Tibial nerve (tissue), 4 donors: ENCODE measurements around the gene ADCY4. TPM values are rescaled to one million over a fixed set of nuclear protein-coding genes. Genes with fewer than 3 reads are reported as not detected.

Experiments
- DNase-seq, 2 donors: peaks; one replicate each; pipeline ENCODE4 v3.0.0-alpha.2; 2019; ENCODE audit warnings: low spot score in 2 of 2
- H3K27ac ChIP-seq, 4 donors: fragments of 200-600 bp; sonication (generic) in 3 of 4; one replicate each; pipeline ENCODE4 v1.5.1; 2017 to 2019; ENCODE audit warnings: mild to moderate bottlenecking in 1 of 4
- H3K27me3 ChIP-seq, 2 donors: fragments of 200-600 bp; sonication (generic) in 1 of 2; one replicate each; pipeline versions ENCODE4 v1.5.1 to v1.6.0; 2017 to 2019
- H3K36me3 ChIP-seq, 3 donors: fragments of 200-600 bp; sonication (generic); one replicate each; pipeline ENCODE4 v1.5.1; 2018 to 2019
- H3K4me1 ChIP-seq, 4 donors: fragments of 200-600 bp; sonication (generic) in 3 of 4; one replicate each; pipeline ENCODE4 v1.5.1; 2017 to 2019
- H3K4me3 ChIP-seq, 4 donors: fragments of 200-600 bp; sonication (generic) in 3 of 4; one replicate each; pipeline ENCODE4 v1.5.1; 2017 to 2019; ENCODE audit warnings: mild to moderate bottlenecking in 1 of 4, moderate library complexity in 1 of 4
- H3K9me3 ChIP-seq, 4 donors: fragments of 200-600 bp; sonication (generic) in 3 of 4; one replicate each; pipeline ENCODE4 v1.5.1; 2017 to 2019
- CTCF ChIP-seq, 5 experiments: fragments of 200-600 bp in 3 of 5; fragments of 450-650 bp in 2 of 5; sonication (generic) in 3 of 5; IDR thresholded peaks; one replicate each; pipeline ENCODE4 v1.5.1; 2016 to 2019; ENCODE audit warnings: antibody characterized with exemption in 5 of 5, mild to moderate bottlenecking in 3 of 5, moderate library complexity in 2 of 5
- EP300 ChIP-seq, 2 donors: sonication (generic); formaldehyde crosslinking; IDR thresholded peaks; one replicate each; pipeline ENCODE4 v1.6.1; 2017; ENCODE audit warnings: antibody characterized with exemption in 2 of 2, mild to moderate bottlenecking in 1 of 2
- POLR2A ChIP-seq, 2 donors: fragments of 450-650 bp; IDR thresholded peaks; one replicate each; pipeline ENCODE4 v1.6.1; 2017; ENCODE audit warnings: antibody characterized with exemption in 2 of 2, mild to moderate bottlenecking in 2 of 2, moderate library complexity in 2 of 2
- WGBS, 2 donors: methylation state at CpG; one replicate each; pipeline ENCODE4 v1.1.5; 2018; 5-methylcytosine and 5-hydroxymethylcytosine counted together
- total RNA-seq, 4 donors: library from RNA; depleted of rRNA; stranded (reverse); fragments of >200 nt; gene quantifications; one replicate each; pipeline ENCODE4 v1.1.0, GENCODE V29; 2016

Gene ADCY4
- total RNA-seq, 4 donors from 2014 or later = 32.0 to 68.1 (median 53.2) TPM

- H3K4me1 ChIP-seq = peaks cover 0 to 48% (median 11%) of the 10 kb centered on the region in 4 donors
Observed at GRCh38 chr14:24366413-24366720, 31.5 kb upstream of the ADCY4 start.

GRCh38 chr14:24365600-24366412, 30.9 kb upstream of the ADCY4 start:
- WGBS, 2 donors = 3 to 6% methylated on average over 27 to 28 of the region's 28 CpGs
- H3K9me3 ChIP-seq = no peaks in the 10 kb centered on the region
- H3K27ac ChIP-seq = peak overlapping the region; percentile 86 to 94 (median 90)
- H3K27me3 ChIP-seq = no peaks in the 10 kb centered on the region
- peak overlapping the region; percentile 45 to 63 (median 52) for H3K4me3 ChIP-seq
- H3K36me3 ChIP-seq = no peaks in the 10 kb centered on the region
- peaks cover 0 to 47% (median 11%) of the 10 kb centered on the region in 4 donors for H3K4me1 ChIP-seq
- peak; percentile 72 to 96 (median 86) for TF ChIP-seq CTCF (IDR thresholded peaks at IDR 0.05)
- peak in 1 of 2 donors; percentile 48 for TF ChIP-seq EP300 (IDR thresholded peaks at IDR 0.05)
- TF ChIP-seq POLR2A (IDR thresholded peaks at IDR 0.05) = no peak
- DNase-seq = peak; percentile 74 to 82

More at GRCh38 chr14:24366413-24366720, 31.5 kb upstream of the ADCY4 start:
- peak; percentile 57 to 91 for TF ChIP-seq EP300 (IDR thresholded peaks at IDR 0.05)
- TF ChIP-seq CTCF (IDR thresholded peaks at IDR 0.05) = no peak
- TF ChIP-seq POLR2A (IDR thresholded peaks at IDR 0.05) = no peak
- DNase-seq = no peak
- H3K27me3 ChIP-seq = no peaks in the 10 kb centered on the region
- WGBS, 2 donors = 0 to 1% methylated on average over 16 of the region's 16 CpGs
- no peaks in the 10 kb centered on the region for H3K36me3 ChIP-seq
- peak overlapping the region; percentile 86 to 94 (median 90) for H3K27ac ChIP-seq
- H3K9me3 ChIP-seq = no peaks in the 10 kb centered on the region
- H3K4me3 ChIP-seq = peak overlapping the region; percentile 45 to 63 (median 52)

- TF ChIP-seq EP300 (IDR thresholded peaks at IDR 0.05) (no peak), POLR2A (IDR thresholded peaks at IDR 0.05) (no peak), CTCF (IDR thresholded peaks at IDR 0.05) (no peak)
- no peaks in the 10 kb centered on the region for H3K36me3 ChIP-seq
- H3K27me3 ChIP-seq = no peaks in the 10 kb centered on the region
- H3K4me1 ChIP-seq = peaks cover 0 to 45% (median 11%) of the 10 kb centered on the region in 4 donors
- H3K9me3 ChIP-seq = no peaks in the 10 kb centered on the region
- no peak for DNase-seq
- no peak overlapping the region for H3K4me3 ChIP-seq
- WGBS, 2 donors = 52 to 58% methylated on average over 1 of the region's 1 CpG
- H3K27ac ChIP-seq = peak overlapping the region in 2 of 4 donors; percentile 0 to 94
Observed at GRCh38 chr14:24364841-24365240, 30.0 kb upstream of the ADCY4 start.

- H3K4me1 ChIP-seq = peaks cover 0 to 34% (median 11%) of the 10 kb centered on the region in 4 donors
- 88% methylated on average over 5 of the region's 5 CpGs for WGBS, 2 donors
- no peaks in the 10 kb centered on the region for H3K27me3 ChIP-seq
- H3K36me3 ChIP-seq = no peaks in the 10 kb centered on the region
- no peak overlapping the region for H3K4me3 ChIP-seq
- DNase-seq = no peak
- H3K9me3 ChIP-seq = no peaks in the 10 kb centered on the region
- H3K27ac ChIP-seq = no peak overlapping the region
- TF ChIP-seq POLR2A (IDR thresholded peaks at IDR 0.05) (no peak), CTCF (IDR thresholded peaks at IDR 0.05) (no peak), EP300 (IDR thresholded peaks at IDR 0.05) (no peak)
Observed at GRCh38 chr14:24363401-24363800, 28.5 kb upstream of the ADCY4 start.

GRCh38 chr14:24362241-24362960, 27.5 kb upstream of the ADCY4 start:
- H3K27ac ChIP-seq = no peak overlapping the region
- 38 to 54% methylated on average over 2 of the region's 2 CpGs for WGBS, 2 donors
- H3K4me3 ChIP-seq = no peak overlapping the region
- DNase-seq = no peak
- TF ChIP-seq CTCF (IDR thresholded peaks at IDR 0.05) (no peak), EP300 (IDR thresholded peaks at IDR 0.05) (no peak)
- H3K4me1 ChIP-seq = peaks cover 0 to 24% (median 7%) of the 10 kb centered on the region in 4 donors
- H3K27me3 ChIP-seq = no peaks in the 10 kb centered on the region
- no peaks in the 10 kb centered on the region for H3K9me3 ChIP-seq
- no peaks in the 10 kb centered on the region for H3K36me3 ChIP-seq
